BJ (cell line): ENCODE measurements around the gene LAMA4. TPM values are rescaled to one million over a fixed set of nuclear protein-coding genes. Genes with fewer than 3 reads are reported as not detected.

Experiments used
- CTCF ChIA-PET: fragments of 350-600 bp; formaldehyde crosslinking; extraction: SDS; loops from one replicate; lab custom pipeline; 2021; ENCODE audit warnings: antibody characterized with exemption, inconsistent platforms; lab: Yijun Ruan, JAX
- POLR2A ChIA-PET: fragments of 300-600 bp; sonication (Branson Sonifier 250); formaldehyde crosslinking; extraction: SDS; loops from one replicate; lab custom pipeline; 2021; ENCODE audit warnings: antibody characterized with exemption; lab: Charles Lee
- DNase-seq: peaks from one replicate; pipeline ENCODE4 v3.0.0-alpha.2; 2011; ENCODE audit warnings: low read depth
- H3K27me3 ChIP-seq: 2 replicates; pipeline ENCODE4 v1.6.0; 2011; ENCODE audit warnings: low read length; ENCODE audit not compliant: control insufficient read depth, insufficient read depth
- H3K36me3 ChIP-seq: 2 replicates; pipeline ENCODE4 v1.5.1; 2011; ENCODE audit warnings: low read length; ENCODE audit not compliant: control insufficient read depth, insufficient read depth
- H3K4me3 ChIP-seq: 2 replicates; pipeline ENCODE4 v1.5.1; 2011; ENCODE audit warnings: low read depth, mild to moderate bottlenecking, control low read depth, low read length
- polyA plus RNA-seq: library from polyadenylated mRNA; depleted of rRNA; stranded (reverse); fragments of >200 nt; gene quantifications from 2 replicates; pipeline ENCODE4 v1.2.3, GENCODE V29; 2011
- TF ChIP-seq, protein P1 (sequence below): IDR thresholded peaks from 2 replicates; pipeline ENCODE4 v1.5.1; 2011; ENCODE audit warnings: low read depth, mild to moderate bottlenecking, control low read depth, inconsistent platforms, low read length, moderate library complexity; ENCODE audit not compliant: insufficient read depth

The LAMA4 gene
- polyA plus RNA-seq, 1 experiment, result 301 TPM

DNA sequence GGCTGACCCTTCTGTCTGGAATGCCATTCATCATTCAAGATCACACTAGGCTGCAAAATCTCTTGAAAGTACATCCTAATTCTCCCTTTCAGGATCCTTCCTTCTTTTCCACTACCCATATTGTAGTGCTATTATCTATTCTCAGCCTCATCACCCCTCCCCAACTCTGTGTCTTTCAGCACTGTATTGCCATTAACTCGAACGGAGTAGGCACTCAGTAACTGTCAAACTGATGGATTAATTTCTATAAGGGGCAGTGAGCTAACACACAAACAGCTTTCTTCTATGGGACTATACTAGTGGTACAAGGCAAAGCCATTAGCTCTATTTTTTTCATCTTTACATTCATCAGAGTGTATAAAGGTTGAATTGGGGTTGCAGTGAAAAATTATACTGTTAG lies 46.6 kb downstream of the LAMA4 start:
- CTCF ChIA-PET, result no interaction called here
- Histone ChIP-seq H3K27me3 (no peaks in the 10 kb centered on the region), H3K36me3 (peaks cover 3% of the 10 kb centered on the region; the same call in 1 of the 2 replicates), H3K4me3 (no peak overlapping the region)
- TF ChIP-seq, protein P1, sequence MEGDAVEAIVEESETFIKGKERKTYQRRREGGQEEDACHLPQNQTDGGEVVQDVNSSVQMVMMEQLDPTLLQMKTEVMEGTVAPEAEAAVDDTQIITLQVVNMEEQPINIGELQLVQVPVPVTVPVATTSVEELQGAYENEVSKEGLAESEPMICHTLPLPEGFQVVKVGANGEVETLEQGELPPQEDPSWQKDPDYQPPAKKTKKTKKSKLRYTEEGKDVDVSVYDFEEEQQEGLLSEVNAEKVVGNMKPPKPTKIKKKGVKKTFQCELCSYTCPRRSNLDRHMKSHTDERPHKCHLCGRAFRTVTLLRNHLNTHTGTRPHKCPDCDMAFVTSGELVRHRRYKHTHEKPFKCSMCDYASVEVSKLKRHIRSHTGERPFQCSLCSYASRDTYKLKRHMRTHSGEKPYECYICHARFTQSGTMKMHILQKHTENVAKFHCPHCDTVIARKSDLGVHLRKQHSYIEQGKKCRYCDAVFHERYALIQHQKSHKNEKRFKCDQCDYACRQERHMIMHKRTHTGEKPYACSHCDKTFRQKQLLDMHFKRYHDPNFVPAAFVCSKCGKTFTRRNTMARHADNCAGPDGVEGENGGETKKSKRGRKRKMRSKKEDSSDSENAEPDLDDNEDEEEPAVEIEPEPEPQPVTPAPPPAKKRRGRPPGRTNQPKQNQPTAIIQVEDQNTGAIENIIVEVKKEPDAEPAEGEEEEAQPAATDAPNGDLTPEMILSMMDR, result no peak
- no peak for DNase-seq
- POLR2A ChIA-PET, result no interaction called here

DNA sequence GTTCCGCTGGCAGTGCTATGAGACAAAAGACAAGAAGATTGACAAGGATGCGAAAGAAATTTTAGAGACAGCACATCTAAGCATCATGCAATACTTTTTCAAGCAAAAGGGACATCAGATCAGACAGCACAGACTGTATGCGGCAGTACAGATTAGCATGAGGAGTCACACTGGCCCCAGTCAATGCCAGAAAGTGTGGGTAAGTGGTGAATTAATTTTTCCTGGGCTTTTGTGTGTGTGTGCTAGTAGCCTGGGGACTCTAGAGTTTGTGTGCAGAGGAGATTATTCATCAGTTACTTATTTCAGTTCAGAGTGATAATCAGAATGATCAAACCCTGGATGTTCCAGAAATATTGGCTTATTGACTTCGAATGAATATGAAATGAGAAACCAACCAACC lies 47.2 kb downstream of the LAMA4 start:
- Histone ChIP-seq H3K27me3 (no peaks in the 10 kb centered on the region), H3K36me3 (peaks cover 3% of the 10 kb centered on the region; the same call in 1 of the 2 replicates), H3K4me3 (no peak overlapping the region)
- TF ChIP-seq, protein P1, result no peak
- CTCF ChIA-PET, result no interaction called here
- no peak for DNase-seq
- POLR2A ChIA-PET, result no interaction called here

DNA sequence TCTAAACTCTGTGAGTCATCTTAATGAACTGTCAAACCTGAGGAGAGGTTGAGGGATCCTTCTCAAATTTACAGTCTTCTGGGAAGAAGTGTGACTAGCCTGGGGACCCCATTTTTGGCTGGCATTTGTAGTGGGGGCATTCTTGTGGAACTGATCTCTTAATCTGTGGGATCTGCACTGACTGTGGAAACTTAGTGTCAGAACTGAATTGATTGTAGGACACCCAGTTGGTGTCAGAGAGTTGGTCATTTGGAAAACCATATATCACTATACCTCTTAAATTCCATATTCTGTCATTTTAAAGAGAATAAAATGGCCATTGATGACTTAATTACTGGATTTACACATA lies 48.3 kb downstream of the LAMA4 start:
- Histone ChIP-seq H3K27me3 (no peaks in the 10 kb centered on the region), H3K4me3 (no peak overlapping the region), H3K36me3 (peaks cover 3% of the 10 kb centered on the region; the same call in 1 of the 2 replicates)
- POLR2A ChIA-PET, result no interaction called here
- no peak for DNase-seq
- TF ChIP-seq, protein P1, result no peak
- CTCF ChIA-PET, result no interaction called here

DNA sequence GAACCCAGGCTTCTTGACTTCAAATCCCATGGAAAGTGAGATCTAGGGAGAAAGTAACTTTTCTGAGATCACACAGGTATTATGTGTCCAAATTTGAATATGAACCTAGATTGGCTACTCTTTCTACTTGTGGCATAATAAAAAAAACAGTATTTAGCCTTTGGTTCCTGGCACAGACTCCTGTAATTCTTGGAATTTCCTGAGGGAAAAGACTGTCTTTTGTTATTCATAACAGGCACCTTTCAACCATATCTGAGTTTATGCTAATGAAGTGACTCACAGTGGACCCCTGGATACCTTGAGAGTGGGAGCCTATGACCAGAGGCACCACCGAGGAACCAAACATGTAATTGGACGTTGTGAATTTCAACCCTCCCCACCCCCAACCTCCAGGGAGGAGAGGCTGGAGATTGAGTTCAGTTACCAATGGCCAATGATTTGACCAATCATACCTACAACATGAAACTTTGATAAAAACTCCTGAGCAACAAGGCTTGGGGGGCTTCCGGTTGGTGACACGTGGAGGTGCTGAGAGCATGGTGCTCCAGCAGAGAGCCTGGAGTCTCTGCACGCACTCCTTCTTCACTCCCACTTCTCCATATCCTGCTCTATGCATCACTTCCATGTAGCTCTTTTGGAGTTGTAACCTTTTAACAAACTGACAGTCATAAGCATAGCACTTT lies 48.8 kb downstream of the LAMA4 start:
- TF ChIP-seq, protein P1, result no peak
- no peak for DNase-seq

DNA sequence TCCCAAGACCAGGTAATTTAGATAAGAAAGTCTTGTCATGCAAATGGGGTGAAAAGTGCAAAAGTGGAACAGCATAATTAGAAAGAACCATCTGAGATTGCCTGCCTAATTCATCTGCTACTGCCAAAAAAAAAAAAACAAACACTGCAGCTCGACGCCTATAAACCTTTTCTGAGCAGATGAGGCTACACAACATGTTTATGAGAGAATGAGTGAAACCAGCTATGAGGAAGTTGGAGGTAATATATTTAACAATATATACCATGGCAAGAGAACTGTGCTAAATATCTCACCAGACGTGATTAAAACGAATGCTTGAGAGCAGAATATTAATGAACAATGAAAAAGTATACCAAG lies 50.0 kb downstream of the LAMA4 start:
- peaks cover 3% of the 10 kb centered on the region; the same call in 1 of the 2 replicates for H3K36me3 ChIP-seq
- no peak for DNase-seq
- no peaks in the 10 kb centered on the region for H3K27me3 ChIP-seq
- ChIA-PET POLR2A (interaction anchor here (0.6 kb wide), 1 partner anchor 15 kb away, joined by 4 read pairs; no protein-coding TSS in a partner anchor), CTCF (interaction anchor here (1.0 to 1.4 kb wide), 2 partner anchors 12 to 24 kb away, joined by 3 to 9 read pairs; no protein-coding TSS in a partner anchor)
- TF ChIP-seq, protein P1, result no peak
- H3K4me3 ChIP-seq, result no peak overlapping the region

More for the DNA sequence above, 48.8 kb downstream of the LAMA4 start:
- H3K36me3 ChIP-seq, result peaks cover 3% of the 10 kb centered on the region; the same call in 1 of the 2 replicates
- ChIA-PET CTCF (interaction anchor here (1.4 kb wide), 1 partner anchor 25 kb away, joined by 9 read pairs; no protein-coding TSS in a partner anchor), POLR2A (no interaction called here)
- H3K4me3 ChIP-seq, result no peak overlapping the region
- H3K27me3 ChIP-seq, result no peaks in the 10 kb centered on the region
